DMS 273 treated with DMSO at 0.1 percent for 48 hours (cell line): ENCODE data around the gene FAM13A.

Experiments used
- DNase-seq: peaks from one replicate; lab custom pipeline; 2025; lab: John Stamatoyannopoulos, UW

FAM13A gene

DNA sequence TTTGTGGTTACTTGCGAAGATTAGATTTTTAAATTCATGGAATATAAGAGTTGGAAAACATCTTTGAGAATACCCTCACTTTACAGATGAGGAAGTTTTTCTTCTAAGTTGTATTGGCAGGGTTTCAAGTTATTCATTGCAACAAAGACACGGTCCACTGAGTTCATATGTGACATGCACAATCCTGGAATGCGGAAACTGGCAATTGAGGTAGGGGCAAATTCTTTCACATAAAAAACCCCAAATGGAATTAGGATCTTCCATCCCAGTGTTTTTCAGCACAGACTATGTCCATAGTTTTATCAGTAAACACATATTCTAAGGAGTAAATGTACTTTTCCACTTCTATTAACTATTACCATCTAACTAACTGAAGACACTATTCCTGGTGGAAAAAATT, 277.6 kb downstream of the FAM13A start:
- no peak for DNase-seq

DNA sequence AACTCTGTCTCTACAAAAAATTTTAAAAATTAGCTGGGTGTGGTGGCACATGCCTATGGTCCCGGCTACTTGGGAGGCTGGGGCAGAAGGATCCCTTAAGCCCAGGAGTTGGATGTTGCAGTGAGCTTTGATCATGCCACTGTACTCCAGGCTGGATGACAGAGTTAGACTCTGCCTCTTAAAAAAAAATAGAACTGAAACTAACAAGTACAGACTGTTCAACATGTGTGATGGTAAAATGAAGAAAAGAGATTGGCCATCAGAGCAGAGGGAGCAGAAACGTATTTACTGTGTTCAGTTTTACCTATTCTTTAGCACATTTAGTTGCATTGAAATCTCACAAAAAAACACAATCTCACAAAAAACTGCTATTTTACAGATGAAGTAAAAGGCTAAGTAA, 281.5 kb downstream of the FAM13A start:
- no peak for DNase-seq

DNA sequence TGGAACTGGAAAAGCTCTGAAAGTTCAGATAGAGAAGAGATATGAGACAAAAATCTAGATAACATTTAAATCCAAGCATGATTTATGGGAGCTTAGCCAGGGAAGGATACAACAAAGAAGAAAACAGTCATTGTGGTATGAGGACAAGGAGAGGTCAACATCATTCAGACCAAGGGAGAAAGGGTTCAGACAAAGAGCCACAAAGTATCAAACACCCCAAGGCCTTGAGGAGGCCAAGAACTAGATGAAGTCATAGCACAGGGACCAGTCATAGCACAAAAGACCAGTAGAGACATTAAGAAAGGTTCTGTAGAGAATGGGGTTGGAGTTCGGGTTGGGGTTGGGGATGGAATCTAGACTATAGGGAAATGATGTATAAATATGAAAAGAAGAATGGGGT, 282.0 kb downstream of the FAM13A start:
- DNase-seq: no peak

DNA sequence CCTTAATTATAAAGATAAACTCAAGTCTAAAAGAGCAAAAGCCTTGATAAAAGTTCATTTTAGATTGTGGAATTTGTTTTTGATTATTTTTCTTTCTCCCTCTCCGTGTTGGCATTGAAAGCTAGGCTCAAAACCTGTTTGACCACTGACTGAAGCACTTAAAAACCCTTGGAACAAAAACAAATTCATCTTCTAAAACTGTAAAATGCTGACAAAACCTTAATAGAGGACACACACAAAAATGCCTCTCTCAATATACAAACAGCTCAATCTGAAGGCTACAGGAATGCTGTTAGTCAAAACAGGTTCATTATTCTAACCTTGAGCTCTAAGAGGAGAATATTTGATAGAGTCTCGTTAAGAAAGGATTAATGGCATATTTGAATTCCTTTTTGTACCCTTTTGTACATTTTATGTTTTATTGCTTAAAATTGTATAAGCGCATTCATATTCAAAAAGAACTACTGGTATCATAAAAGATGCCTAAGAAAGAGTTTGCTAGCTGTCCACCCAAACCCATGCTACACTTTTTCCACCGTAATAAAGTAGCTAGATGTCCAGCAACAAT, 285.0 kb downstream of the FAM13A start:
- no peak for DNase-seq

DNA sequence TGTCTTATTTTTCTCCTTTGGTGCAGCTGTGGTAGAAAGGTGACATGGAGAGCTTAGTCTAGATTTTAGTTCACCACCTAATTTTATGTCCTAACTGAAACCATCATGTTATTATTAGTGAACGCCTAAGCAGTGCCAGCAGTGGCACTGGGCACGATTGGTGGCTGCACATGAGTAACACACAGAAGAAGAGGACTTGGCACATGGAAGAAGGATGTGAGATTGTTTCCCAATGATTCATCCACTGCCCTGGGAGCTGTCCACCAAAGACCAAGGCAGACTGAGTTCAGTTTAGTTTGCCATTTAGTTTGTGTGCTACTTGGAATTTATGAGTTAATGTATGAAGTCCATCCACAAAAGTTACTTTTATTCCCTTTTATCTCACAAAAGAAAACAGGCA, 291.3 kb downstream of the FAM13A start:
- no peak for DNase-seq

DNA sequence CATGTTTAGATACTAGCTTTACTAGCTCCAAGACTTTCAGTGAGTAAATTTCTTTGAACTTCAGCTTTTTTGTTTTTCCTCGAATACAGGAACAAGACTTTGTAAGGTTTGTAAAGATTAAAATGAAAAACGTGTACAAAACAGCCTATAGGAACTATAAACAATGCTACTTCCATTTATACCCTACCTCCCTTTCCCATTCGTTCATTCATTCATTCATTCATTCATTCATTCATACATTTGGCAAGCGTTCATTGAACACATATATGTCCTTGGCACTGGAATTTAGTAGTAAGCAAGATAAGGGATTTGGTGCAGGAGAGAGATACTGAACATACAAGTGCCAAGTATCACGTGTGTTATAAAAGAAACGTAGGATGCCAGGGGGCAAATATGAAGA, 293.9 kb downstream of the FAM13A start:
- no peak for DNase-seq

DNA sequence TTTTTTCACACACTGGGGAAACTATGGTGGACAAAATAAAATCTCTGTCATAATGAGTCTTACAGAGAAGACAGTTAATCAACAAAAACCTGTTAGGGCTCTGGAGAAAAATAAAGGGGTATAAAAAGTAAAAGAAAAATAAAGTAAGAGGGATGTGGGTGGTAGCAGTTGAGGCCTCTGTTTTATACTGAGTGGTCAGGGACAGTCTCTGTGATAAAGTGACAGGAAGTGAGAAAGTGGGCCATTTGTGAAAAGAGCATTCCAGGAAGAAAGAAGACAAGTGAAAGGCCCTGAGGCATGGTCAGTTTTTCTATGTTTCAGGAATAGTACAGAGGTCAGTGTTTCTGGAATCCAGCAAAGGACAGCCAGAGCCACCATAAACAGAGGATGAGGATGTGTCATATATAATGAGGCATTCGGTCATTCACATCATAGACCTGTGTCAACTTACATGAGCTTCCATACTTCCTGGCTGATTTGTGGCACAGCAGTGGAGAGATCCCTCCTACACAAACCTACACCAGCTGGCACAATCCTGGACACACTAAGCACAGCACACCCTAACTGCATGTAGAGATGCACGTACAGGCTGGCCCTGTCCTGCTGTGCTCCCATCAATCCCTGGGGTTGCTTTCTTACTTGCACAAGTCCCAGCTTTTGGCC, 295.0 kb downstream of the FAM13A start:
- no peak for DNase-seq

DNA sequence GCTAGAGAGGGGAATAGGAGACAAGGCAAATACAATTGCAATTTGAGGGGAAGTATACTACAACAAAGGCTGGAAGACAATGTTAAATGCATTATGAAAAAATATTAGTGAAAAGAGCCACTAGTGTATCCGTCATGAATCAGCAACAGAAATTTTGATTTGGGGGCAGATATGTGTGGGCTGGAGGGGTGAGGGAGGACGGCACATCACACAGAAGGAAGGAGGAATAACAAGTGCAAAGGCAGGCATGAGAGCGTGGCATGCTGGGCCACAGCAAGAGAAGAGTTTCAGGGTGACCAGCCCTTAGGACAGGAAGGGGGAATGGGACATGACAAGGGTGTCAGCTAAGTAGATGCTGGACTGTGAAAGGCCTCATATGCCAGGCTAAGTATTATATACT, 295.6 kb downstream of the FAM13A start:
- DNase-seq: no peak

DNA sequence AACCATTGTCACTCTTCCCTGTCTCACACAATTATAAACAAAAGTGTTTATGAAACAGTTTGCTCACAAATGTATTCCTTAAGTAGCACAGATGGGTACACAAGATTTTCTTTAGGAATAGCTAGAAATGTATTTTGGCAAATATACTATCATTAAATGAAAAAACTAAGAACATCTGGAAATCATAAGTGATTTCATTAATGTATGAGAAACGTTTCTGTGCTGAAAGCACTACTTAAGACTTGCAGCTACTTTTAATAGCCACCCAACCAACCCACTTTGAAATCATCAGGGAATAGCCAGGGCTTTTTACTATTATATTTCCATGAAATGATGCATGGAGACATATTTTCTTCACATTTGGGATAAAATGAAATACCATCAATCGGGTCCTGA, 297.1 kb downstream of the FAM13A start:
- DNase-seq: no peak

DNA sequence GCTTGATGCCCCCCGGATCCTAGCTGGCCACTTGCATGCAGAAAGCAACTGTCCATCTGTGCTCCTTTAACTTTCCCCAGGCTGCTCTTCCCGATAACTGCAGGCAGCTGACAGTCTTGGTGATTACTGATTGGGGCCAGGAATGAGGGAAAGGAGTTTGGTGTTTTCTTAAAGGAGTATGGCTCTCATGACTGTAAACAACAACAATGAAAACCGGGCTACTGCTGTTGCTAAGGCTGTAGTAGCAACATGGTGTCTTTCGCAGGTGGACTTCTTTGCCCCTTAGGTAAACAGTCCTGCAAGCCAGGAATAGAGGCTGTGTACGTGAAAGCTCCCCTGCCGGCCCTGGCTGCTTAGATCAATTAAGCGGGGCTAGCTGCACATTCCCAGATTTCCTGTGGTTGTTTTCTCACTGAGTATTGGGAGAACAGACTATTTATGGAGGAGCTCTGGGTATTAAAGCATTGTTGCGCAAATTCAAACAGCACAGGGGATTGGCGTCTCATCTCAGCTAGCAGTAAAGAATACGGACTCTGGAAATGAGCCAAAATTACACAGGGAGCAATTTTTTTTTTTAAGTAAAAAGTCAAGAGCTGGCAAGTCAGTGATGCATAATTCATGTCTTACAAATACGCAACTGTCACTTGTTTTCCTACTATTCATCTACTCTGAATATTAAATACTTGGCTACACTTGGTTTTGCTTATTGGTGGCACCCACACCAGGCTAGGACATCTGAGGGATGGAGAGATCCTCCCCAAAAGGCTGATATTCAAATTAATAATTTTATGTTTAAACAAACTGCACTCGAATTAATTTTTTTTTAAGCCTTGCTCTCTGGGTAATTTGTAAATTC, 297.7 kb downstream of the FAM13A start:
- no peak for DNase-seq

DNA sequence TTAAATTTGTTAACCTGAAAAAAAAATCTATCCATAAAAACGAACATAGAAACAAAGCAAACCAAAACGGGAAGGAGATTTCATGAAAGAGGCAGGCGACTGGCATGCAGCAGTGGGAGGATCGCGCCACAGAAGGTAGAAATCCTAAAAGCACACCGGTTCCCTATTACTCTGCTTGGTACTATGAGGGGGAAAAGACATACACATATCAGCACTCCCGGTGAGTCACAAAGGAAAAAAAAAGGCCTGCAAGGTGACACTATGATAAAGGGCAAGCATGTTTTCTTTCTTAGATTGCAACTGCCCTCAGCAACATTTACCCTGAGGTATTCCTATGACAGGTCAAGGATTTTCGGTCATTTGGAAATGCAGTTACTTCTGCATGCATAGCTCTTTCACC, 298.7 kb downstream of the FAM13A start:
- DNase-seq: no peak

DNA sequence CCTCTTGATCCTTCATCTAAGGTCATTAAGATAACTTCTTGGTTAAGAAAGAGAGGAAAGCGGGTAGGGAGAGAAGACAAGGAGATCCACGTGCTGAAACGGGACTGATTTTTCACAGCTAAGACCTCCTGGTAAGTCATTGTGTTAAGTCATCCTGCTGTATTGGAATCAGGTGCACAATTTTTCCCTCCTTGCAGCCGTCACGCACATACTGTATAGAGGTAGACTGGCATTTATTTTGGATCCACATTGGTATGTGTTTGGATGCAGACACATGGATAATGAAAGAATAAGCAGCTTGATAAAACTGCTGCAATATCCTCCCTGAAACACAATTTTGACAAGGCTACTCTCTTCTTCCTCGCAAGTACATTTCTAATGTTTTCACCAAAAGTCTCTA, 299.2 kb downstream of the FAM13A start:
- DNase-seq: no peak

DNA sequence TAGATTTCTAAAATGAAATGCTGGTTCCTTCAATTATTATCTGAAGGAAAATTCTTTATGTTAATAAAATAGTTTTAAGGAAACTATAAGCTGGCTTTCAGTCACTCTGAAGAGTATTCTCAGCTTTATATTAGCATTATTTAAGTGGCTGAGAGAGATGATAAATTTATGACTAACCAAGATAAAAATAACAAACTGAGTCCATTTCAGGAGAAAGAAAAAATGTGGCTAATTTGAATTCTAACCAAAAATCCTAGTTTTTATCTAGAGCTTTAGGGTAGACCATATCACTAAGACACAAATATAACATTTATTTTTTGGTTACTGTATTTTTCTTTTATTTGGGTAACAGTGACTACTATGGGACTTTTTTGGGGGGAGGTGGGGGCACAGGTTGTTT, 299.9 kb downstream of the FAM13A start:
- DNase-seq: no peak

DNA sequence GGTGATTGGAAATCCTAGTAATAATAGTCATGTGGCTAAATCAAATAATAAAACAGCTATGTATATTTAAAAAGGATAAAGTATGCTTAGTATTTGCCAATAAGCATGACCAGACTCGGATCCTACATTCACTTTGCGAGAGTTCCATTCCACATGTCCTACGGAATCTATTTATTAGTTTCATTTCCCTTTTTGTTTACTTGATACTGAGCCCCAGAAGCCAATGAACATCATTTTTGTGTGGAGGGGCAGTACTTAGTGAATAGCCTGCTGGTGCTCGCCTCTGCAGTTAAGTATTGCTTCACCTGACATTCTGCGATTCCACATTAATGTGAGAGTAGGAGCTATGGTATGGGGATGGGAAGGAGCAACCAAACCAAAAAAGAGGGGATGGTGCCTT, 300.8 kb downstream of the FAM13A start:
- DNase-seq: no peak

DNA sequence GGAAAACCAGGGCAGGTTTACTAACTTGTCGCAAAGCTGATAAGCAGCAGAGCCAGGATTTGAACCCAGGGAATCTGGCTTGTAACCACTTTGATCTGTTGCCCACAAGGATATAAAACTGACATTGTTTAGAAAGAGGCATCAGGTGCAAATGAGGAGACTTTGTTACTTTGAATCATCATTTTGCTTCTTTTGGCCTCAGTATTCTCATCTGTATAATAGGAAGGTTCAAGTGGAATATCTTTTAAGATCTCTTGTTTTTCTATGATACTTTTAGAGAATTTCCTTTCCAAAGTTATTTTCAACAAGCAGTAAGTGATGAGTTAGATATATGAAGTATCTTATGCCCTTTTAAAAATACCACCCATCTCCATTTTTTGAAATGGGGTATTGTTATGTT, 301.5 kb downstream of the FAM13A start:
- DNase-seq: no peak

DNA sequence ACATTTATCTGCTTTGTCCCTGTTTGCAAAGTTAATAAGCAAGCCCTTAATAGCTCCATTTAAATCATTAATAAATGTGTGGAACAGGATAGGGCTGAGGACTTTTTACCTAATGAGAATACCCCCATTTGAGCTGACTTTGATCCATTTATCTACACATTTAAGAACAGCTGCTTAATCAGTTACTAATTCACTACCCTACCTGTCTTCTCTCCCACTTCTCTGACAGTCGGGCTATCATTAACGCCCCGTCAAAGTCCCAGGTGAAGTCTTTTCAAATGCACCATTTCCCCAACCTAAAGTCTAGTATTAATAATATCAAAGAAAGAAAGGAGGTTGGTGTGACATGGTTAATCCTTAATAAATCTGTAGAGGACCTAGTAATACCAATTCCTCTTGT, 302.2 kb downstream of the FAM13A start:
- DNase-seq: no peak

DNA sequence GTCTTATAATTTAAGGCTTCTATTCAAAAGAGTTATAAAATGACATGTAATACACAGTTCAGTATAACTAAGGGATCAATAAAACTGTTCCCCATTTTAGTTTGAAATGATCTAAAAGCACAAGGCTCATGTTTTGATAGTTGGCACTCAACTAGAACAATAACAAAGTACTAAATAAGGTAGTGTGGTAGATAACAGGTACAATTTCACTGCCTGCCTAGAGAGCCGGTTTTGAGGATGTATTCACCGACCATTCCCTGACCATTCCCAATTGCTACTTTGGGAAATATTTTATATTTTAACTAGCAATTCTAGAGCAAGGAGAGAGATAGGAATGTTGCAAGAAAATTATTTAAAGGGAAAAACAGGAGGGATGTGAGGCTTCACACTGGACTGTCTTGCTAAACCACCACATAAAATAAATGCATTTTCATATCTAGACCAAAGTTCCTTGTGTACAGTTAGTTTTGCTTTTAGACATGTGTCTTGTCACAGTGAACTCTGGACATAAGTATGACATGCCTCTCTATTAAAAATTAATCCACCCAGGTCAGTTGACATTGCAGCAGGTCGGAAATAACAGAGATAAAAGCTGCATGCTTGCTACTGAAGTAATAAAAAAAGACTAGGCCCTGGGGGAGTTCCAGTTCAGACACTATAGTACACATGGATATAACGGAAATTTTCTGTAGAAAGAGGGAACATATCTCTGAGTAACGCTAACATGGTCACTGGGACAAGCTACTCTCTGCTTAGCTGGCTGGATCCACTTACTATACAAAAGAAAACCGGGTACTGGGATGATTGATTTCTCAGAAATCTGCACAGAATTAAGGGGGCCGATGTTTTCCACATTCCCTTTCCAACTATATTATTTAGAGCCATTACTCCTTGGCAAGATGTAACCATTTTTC, 303.1 kb downstream of the FAM13A start:
- no peak for DNase-seq

DNA sequence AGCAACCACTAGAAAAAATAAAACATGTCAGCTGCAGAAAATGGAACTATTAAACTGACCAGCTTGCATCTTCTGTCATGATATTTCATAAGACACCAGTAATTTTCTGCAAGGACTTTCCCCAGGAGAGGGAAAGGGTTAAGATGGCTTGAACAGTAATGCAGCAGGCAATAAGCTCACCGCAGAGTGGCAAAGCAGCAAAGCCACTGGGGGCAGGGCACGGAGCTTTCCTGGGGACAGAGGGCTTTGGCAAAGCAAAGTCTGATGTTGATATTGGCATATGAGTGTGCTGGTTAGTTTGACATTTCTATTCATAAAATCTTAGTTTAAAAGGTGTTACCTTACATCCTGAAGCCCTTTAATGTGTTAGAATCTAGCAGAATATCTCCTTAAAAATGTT, 304.2 kb downstream of the FAM13A start:
- no peak for DNase-seq

DNA sequence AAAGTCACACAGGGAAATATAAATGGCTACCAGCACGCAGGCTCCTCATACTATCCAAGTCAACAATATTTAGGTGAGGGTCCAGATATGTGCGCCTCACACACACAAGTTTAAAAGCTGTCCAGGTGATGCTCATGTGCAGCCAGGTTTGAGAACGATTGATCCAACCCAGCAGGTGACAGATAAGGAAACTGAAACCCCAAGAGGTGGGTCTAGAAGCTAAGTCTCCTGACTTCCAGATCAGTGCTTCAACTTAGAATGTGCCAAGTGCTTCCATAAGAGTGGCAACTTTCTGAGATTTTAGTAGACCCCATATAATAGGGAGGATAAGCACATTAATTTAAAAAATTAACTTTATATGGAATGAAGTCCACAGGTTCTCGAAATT, 304.9 kb downstream of the FAM13A start:
- no peak for DNase-seq

DNA sequence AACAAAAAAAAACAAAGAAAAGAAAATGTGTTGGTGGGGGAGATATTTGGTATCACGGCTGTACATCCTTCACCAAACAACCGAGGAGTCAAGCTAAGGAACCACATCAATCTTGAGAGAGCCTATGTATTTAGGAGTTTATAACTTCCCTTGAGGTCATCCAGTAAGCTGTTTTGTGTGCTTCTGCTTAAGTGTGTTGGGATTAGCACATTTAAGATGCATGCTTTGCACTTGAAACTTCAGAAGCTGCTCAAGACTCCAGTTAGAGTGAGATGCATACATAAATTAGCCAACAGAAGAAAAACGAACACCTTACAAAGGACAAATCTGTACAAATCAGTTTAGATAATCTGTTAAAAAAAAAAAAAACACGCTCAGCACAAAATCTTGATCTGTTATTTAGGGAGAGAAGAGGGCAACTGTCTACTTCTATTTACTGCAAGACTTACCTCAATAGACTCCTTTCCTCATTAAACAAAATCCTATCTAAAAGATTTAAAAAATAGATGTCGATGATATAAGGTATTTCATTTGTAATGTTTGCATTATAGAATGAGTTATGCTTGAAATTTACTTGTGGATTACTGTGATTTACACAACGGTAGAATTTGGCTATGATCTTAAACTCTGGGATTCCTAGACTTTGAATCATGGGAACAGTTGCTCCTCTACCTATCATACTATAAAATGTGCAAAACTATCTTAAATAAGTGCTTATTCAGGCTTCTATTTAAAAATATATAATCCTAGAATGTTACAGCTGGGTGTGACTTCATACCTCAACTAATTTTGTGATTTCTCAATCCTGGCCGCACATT, 305.5 kb downstream of the FAM13A start:
- no peak for DNase-seq

DNA sequence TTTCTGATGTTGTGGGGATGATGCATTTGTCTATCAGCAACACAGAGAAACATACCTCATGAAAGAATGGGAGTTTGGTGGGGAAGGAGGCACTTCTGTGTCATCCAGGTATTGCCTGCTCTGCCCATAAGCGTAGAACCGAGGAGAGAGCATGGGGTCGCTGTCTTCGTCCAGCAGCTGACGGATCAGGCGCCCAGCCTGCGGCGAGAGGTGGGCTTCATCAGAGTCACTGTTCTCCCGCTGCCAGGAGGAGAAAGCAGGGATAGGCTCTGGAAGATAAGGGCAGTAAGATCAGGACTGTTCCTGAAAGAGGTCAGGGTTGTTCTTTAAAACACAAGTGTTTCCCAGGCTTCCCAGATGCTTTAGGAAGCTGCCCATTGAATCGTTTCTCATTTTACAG, 306.6 kb downstream of the FAM13A start:
- no peak for DNase-seq

DNA sequence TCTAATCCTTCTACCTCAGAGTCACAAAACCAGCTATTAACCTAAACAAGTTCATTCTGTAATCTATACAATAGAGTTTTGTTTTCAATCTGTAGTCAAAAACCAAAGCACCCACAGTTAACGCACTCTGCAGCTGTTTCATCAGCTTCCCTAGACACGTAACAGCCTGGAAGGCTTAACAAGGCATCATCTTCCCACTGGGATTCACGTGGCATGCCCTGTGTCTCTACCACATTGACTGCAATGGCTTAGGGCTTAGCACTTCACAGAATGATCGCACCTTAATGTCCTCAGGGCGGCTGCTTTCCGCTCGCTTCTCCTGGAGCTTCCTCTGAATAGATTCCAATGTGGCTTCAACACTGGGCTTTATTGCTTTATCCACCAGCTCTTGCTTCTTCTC, 309.6 kb downstream of the FAM13A start:
- no peak for DNase-seq
